Measurements from ENCODE around the gene NKD1. TPM values are rescaled to one million over a fixed set of nuclear protein-coding genes. Genes with fewer than 3 reads are reported as not detected.

The NKD1 gene
- total and polyA plus RNA-seq, 2 of the 8 experiments (the other 6 are each of a cell fraction or from before 2014, with no cell fraction given) = 0.70 to 4.5 TPM

DNA sequence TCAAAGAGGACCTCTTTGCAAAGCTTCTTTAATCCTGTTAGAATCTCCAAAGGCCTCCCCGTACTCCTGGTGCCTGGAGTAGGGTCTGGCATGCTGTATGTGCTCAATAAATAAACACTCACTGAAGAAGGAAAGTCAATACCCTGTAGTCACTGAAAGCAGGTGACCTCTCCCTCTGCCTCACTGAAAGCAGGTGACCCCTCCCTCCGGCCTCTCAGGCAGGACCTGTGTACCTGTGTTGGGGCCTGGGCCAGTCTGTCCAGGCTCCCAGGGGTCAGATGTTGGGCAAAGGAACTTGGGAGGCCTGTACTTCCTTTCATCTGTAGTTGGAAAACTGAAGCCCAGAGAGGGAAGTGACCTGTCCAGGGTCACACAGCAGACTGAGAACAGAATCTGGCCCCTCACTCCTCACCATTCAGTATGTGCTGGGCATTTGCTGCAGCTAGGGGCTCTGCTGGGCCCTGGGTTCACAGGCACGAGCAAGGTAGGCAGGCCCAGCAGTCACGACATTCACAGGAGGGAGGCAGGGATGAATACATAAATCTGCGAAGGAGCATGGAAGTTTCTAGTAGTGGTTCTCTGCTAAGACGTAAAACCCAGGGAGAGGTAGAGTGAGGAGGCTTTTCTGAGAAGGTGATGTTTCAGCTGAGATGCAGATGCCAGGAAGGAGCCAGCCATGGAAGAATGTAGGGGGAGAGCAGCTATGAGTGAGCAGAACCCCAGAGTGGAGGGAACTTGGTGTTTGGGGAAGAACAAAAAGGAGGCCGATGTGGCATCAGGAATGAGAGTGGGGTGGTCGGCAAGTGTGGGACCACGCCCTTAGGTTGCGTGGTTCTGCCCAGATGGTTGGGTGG lies 64.0 kb downstream of the NKD1 start (continued):
- TF ChIP-seq RAD21 (IDR thresholded peaks at IDR 0.05 in 1 of 2, conservative IDR thresholded peaks at IDR 0.05 in 1 of 2; ENCODE audit: low read depth in 2 of 2, low read length in 2 of 2) (no peak), BACH1 (IDR thresholded peaks at IDR 0.05; ENCODE audit: low read length) (no peak), FOSL1 (IDR thresholded peaks at IDR 0.05; ENCODE audit: insufficient read depth, low read depth, low read length) (no peak), E2F6 (IDR thresholded peaks at IDR 0.05) (no peak)

All from H1 (cell line).